ENCODE data around the gene OSM.

GRCh38 chr22:30232716-30233218 is 33.9 kb downstream of the OSM start:
- TF ChIP-seq CTCF (IDR thresholded peaks at IDR 0.05): no peak
- TF ChIP-seq POLR2A (IDR thresholded peaks at IDR 0.05): no peak
